GM18873 (cell line): ENCODE data around the gene PAOX.
"Not testable (repeated sequence)": the region's sequence is repeated elsewhere in the genome, so short reads cannot be mapped to it uniquely, and the experiment has no call there.

ENCODE experiments used
- ATAC-seq: cut with Tn5 transposase; IDR thresholded peaks from one replicate; pipeline ENCODE4 v1.9.1; 2021; ENCODE audit warnings: mild to moderate bottlenecking, moderate library complexity, moderate number of reproducible peaks; ENCODE audit not compliant: unreplicated experiment, low FRiP score

Gene PAOX

DNA sequence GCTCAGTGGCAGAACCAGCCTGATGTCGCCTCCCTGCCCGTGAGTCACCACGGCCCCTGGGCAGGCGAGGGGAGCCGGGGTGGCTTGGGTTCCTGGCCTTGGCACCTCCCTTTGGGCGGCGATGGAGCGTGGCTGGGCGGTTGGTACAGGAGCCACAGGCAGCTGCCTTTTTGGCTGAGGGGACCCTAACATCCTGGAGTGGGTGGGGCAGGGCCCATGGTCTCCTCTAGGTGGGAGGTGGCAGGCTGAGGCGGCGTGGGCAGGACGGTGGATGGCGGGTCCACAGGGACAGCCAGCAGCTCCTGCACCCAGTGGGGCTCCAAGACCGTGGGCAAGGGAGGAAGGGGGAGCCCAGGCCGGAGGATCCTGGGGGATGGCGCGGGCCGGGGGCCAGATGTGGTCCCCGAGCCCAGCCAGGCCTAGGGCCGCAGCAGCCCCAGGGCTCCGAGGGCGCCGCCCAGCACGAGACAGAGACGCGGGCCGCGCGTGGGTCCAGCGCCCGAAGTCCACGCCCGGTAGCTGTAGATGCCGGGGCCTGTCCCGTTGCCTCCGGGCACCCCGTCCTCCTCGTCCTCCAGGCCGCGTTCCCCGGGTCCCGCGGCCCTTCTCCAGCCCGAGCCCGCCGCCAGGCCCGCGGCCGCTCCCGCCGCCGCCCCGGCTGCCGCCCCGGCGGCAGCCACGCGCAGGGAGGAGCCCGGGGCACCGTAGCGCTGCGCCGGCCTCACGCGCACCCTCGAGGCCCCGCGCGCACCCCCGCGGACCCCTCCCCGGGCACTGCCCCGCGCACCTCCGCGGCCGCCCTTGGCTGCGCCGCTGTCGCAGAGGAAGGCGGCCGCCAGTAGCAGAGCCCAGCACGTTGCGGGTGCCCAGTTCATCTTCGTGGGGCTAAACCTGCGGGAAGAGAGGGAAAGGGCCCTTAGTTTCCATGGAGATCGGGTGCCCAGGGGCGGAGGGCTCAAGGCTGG is 44.0 kb downstream of the PAOX start:
- no peak for ATAC-seq

DNA sequence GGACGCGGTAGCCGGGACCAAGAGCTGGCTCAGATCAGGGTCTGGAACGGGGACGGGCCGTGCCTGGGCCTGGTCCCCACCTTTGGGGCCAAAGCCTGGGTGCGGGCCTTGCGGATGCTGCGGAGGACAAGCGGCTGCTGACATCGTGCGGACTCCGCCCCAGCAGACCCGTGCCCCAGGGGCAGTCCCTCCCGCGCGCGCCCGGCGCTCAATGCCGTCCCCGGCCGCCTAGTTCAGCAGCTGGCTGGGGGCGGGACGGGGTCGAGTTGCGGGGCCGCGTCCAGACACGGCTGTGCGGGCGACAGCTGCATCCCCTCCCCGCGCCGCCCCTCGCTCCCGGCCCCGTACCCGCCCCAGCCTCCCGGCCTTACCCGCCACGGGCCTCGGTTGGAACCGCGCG is 45.0 kb downstream of the PAOX start:
- ATAC-seq = not testable (repeated sequence)

DNA sequence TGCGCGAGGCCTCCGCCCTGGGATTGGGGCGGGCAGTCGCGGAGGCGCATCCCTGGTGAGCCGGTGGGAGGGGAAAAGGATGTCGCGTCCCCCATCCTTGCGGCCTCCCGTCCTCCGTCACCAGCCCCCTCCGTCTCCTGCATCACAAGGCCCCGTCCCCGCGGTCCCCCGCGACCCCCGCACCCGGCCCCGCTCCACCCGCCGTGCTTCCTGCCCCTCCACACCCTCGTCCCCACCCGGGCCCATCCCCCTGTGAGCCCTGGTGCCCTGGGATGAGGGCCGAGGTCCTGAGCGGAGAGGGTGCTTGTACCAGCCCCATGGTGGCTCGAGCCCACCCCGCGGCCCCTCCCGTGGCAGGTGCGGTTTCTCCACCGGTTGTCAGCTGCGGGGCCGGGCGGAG is 45.5 kb downstream of the PAOX start, which contains the start of gene SPRN:
Gene SPRN, minus strand, starts transcription at position 25 of the 400 bp plus-strand sequence. CDS start 944 bp downstream, outside the sequence.
- not testable (repeated sequence) for ATAC-seq

DNA sequence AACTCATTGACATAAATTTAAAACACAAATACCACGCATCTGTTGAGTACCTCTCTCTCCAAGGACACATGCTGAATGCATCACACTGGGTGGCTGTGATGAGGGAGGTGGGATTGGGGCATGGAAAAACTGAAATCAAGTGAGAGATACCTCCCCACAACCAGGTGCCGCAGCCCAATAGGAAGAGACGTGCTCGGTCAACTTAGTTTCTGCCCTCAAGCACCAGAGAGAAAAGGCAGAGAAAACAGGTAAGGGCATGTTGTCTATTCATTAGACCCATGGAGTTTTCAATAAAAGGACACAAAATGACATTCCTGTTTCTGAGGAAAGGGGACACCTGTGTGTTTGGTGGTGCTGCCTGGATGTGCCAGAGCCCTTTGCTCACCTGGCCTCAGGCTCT is 50.5 kb downstream of the PAOX start:
- not testable (repeated sequence) for ATAC-seq

DNA sequence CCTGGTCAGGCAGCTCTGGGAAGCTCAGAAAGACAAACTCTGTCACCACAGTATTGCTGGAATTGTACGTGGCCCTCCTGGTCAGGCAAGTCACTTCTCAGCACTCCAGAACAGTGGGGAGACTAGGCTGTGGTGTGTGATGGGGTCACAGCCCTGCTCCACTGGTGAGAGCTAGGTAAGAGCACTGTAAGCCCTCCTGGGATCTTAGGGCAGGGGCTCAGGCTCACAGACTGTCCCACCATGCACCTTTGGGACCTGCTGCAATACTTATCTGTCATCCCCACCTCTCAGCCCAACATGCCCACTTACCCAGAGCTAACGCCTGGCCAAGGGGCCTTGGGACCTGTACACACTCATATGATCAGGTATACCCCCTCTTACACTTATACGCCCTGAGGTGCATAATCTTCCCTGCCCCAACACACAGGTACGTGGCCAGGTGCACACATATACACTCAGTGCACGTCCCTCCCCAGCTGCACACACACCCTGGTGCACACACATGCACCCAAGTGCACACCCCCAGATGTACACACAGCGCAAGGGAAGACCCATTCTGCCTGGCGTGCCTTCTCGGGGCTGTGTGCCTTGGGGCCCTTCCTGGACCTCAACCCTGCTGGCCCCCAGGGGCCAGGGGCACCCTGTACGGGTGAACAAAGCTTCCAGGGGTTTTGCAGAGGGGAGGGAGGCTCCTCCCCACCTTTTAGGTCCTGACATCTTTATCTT is 53.0 kb downstream of the PAOX start:
- ATAC-seq = not testable (repeated sequence)

DNA sequence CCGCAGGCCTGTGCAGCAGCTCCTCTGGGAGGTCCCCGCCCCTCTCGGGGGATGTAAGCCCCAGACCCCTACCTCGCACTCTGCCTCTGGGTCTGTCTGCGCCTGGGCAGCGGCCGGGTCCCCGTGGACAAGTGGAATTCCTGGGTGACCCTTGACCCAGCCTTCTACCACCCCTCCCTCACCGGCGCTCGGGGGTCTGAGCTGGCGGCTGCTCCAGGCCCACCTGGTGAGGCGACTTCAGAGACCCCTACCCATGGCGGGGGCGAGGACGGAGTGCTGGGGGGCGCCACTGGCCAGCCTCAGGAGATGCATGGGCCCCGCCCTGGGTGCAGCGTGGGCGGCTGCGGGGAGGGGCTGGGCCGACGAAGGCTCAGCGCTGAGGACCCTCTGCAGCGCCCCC is 53.7 kb downstream of the PAOX start:
- not testable (repeated sequence) for ATAC-seq

DNA sequence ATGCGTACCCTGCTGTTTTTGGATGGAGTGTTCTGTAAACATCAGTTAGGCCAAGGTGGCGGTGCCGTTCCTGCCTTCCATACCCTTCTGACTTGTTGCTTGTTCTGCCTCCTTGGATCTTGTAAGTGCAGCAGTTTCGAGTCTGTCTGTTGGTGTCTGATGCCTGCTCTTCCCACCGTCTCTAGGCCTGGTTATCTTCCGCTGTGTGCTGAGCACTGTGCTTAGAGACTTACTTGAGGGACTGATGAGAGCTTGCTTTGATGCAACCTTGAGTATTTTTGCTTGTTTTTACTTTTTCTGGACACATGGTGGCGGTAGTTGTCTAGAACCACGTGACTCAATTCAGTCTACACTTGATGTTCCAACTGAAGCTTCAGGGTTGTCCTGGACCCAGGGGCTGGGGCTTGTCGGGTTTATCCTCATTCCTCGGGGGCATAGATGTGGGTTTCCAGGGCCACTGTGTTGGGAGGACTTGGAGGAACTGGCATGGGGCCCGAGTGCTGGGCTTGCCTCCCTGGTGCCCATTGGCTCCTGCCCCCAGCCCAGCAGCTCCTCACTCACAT is 59.7 kb downstream of the PAOX start:
- no peak for ATAC-seq

DNA sequence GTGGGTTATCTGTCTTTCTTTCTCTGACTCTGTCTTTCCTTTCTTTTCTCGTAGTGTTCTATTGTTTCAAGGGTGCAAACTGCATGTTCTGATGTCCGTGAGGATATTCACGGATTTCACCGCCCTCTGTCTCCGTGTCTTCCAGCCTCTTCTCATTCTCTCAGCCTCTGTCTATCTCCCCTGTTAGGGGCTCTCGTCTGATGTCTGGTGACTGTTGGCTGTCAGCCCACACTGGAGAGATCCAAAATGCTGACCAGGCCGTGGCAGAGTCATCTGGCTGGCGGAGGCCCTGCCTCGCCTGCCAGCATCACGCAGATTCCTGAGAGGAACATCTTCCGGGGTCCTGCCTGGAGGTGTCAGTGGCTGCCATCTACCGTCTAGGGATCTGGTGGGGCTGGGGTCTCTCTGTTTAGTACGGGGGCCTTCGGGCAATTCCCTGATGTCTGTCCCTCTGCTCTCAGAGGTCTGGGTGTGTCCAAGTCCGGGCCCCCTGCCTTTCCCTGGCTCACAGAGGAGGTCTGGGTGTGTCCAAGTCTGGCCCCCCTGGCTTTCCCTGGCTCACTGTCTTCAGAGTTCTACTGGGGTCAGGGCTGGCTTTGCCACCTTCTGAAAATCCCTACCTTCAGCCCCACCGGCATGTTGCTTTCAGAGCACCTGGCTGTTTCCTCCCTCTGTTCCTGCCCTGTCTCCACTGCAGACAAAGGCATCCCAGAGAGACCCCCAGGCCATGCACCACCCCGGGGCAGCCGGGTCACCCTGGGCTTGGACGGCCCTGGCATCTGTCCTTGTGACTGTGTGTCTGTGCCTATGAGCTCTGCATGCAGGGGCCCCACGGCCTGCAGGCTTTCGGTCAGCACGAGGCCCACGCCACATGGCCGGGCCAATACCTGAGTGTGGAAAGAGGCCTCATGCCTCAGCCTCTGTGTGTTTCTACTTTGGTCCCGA is 60.7 kb downstream of the PAOX start:
- no peak for ATAC-seq

DNA sequence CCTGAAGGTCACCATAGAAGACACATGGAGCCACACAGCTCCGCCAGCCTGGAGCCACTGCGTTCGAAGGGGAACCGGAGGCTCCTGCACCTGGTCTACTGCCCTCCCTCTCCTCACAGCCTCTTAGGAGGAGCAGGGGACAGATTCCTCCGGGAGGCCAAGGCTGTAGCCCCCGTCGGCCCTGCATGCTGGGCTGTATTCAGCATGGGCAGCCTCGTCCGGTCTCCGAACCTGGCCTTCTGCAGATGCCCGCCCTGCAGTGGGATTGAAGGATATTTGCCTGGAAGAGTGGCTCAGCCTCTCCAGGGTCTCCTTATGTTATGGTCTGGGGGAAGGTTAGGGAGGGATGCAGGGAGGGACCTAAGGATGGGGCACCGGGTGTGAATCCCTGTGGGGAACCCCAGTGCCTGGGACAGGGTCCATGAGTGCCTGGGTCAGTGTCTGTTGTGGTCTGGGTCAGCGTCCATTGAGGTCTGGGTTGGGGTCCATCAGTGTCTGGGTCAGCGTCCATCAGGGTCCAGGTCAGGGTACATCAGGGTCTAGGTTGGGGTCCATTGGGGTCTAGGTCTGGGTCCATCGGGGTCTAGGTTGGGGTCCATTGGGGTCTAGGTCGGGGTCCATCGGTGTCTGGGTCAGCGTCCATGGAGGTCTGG is 61.7 kb downstream of the PAOX start:
- ATAC-seq = no peak
